Neuronal stem cell (in vitro differentiated cells): ENCODE results near the gene LPAR3.

ENCODE experiments used
- DNase-seq: peaks from one replicate; pipeline ENCODE4 v3.0.0-alpha.2; 2013; ENCODE audit warnings: low spot score
- H2AFZ ChIP-seq: one replicate; pipeline ENCODE4 v1.6.1; 2013; ENCODE audit warnings: mild to moderate bottlenecking, low read length, inconsistent platforms
- H2AK5ac ChIP-seq: 2 replicates; pipeline ENCODE4 v1.6.1; 2013; ENCODE audit warnings: low read depth, mild to moderate bottlenecking, inconsistent platforms, low read length, moderate library complexity, mixed read lengths
- H2BK120ac ChIP-seq: 2 replicates; pipeline ENCODE4 v1.6.1; 2013; ENCODE audit warnings: low read depth, mild to moderate bottlenecking, inconsistent platforms, low read length, moderate library complexity, mixed read lengths
- H2BK12ac ChIP-seq: one replicate; pipeline ENCODE4 v1.6.1; 2013; ENCODE audit warnings: low read length, inconsistent platforms
- H2BK15ac ChIP-seq: 2 replicates; pipeline ENCODE4 v1.6.1; 2013; ENCODE audit warnings: mild to moderate bottlenecking, low read length, inconsistent platforms, mixed read lengths
- H2BK5ac ChIP-seq: one replicate; pipeline ENCODE4 v1.6.1; 2013; ENCODE audit warnings: inconsistent platforms, mild to moderate bottlenecking, low read length, moderate library complexity
- H3K14ac ChIP-seq: one replicate; pipeline ENCODE4 v1.6.1; 2013; ENCODE audit warnings: low read length, inconsistent platforms
- H3K18ac ChIP-seq: 2 replicates; pipeline ENCODE4 v1.6.1; 2013; ENCODE audit warnings: low read length, inconsistent platforms
- H3K23ac ChIP-seq: 2 replicates; pipeline ENCODE4 v1.6.1; 2013; ENCODE audit warnings: low read depth, mild to moderate bottlenecking, mixed read lengths, low read length, inconsistent platforms; ENCODE audit not compliant: poor library complexity
- H3K27ac ChIP-seq: replicated peaks from 3 replicates; pipeline ENCODE4 v1.5.1; 2013; ENCODE audit warnings: low read length, inconsistent platforms
- H3K27me3 ChIP-seq, 3 experiments: 2 replicates each; pipeline ENCODE4 v1.6.1; 2013; ENCODE audit warnings: low read length in 3 of 3, mild to moderate bottlenecking in 2 of 3, inconsistent platforms in 1 of 3, low read depth in 1 of 3, mixed read lengths in 1 of 3, moderate library complexity in 1 of 3; ENCODE audit not compliant: control insufficient read depth in 3 of 3, insufficient read depth in 3 of 3
- H3K36me3 ChIP-seq, 2 donors: replicated peaks in 1 of 2; 2 replicates each; pipeline ENCODE4 v1.6.1; 2013; ENCODE audit warnings: low read length in 2 of 2; ENCODE audit not compliant: control insufficient read depth in 2 of 2, insufficient read depth in 2 of 2
- H3K4ac ChIP-seq: 2 replicates; pipeline ENCODE4 v1.6.1; 2013; ENCODE audit warnings: inconsistent platforms, mild to moderate bottlenecking, low read length, moderate library complexity
- H3K4me1 ChIP-seq, 2 donors: 1 replicate in 1 of 2; 2 replicates in 1 of 2; pipeline ENCODE4 v1.6.1; 2013; ENCODE audit warnings: low read length in 2 of 2, low read depth in 1 of 2; ENCODE audit not compliant: control insufficient read depth in 2 of 2, insufficient read depth in 1 of 2
- H3K4me2 ChIP-seq: one replicate; pipeline ENCODE4 v1.6.1; 2013; ENCODE audit warnings: mild to moderate bottlenecking, low read length, inconsistent platforms; ENCODE audit not compliant: insufficient read depth, poor library complexity, severe bottlenecking
- H3K4me3 ChIP-seq, 2 donors: 2 replicates each; pipeline ENCODE4 v1.5.1; 2013; ENCODE audit warnings: low read length in 2 of 2, mild to moderate bottlenecking in 2 of 2, inconsistent platforms in 1 of 2, moderate library complexity in 1 of 2
- H3K79me1 ChIP-seq: one replicate; pipeline ENCODE4 v1.6.1; 2013; ENCODE audit warnings: low read depth, mild to moderate bottlenecking, inconsistent platforms, low read length, moderate library complexity
- H3K9ac ChIP-seq: one replicate; pipeline ENCODE4 v1.6.1; 2013; ENCODE audit warnings: mild to moderate bottlenecking, low read depth, low read length, inconsistent platforms; ENCODE audit not compliant: poor library complexity
- H3K9me3 ChIP-seq, 2 donors: replicated peaks in 1 of 2; 2 replicates each; pipeline versions ENCODE3 to v1.6.1; 2013; ENCODE audit warnings: low read length in 2 of 2, mild to moderate bottlenecking in 2 of 2, inconsistent platforms in 1 of 2, low read depth in 1 of 2, mixed read lengths in 1 of 2, moderate library complexity in 1 of 2; ENCODE audit not compliant: control insufficient read depth in 2 of 2, insufficient read depth in 1 of 2
- H4K8ac ChIP-seq: one replicate; pipeline ENCODE4 v1.6.1; 2013; ENCODE audit warnings: low read depth, mild to moderate bottlenecking, inconsistent platforms, low read length, moderate library complexity
- H4K91ac ChIP-seq: one replicate; pipeline ENCODE4 v1.6.1; 2013; ENCODE audit warnings: low read length, low read depth, mild to moderate bottlenecking, inconsistent platforms; ENCODE audit not compliant: poor library complexity
- WGBS, 2 donors: extraction: QIAGEN DNeasy Blood & Tissue Kit; methylation state at CpG; one replicate each; pipeline ENCODE4 v1.1.7; 2013; ENCODE audit warnings: missing lambda C conversion rate in 2 of 2, mixed read lengths in 1 of 2; ENCODE audit not compliant: insufficient read length in 2 of 2, insufficient replicate concordance in 1 of 2; ENCODE audit errors: extremely low coverage in 2 of 2; 5-methylcytosine and 5-hydroxymethylcytosine counted together

Gene LPAR3

GRCh38 chr1:84884671-84885389 lies 8.2 kb downstream of the LPAR3 start:
- no peak overlapping the region for H3K4me3 ChIP-seq
- no peak overlapping the region for H3K4ac ChIP-seq
- H3K18ac ChIP-seq: no peak overlapping the region
- no peak overlapping the region for H4K8ac ChIP-seq
- no peak overlapping the region for H2BK5ac ChIP-seq
- no peak overlapping the region for H3K23ac ChIP-seq
- H3K4me1 ChIP-seq: no peaks in the 10 kb centered on the region
- no peak overlapping the region for H2BK12ac ChIP-seq
- no peak overlapping the region for H3K27ac ChIP-seq
- peaks cover 0 to 7% (median 0%) of the 10 kb centered on the region in 3 experiments for H3K27me3 ChIP-seq
- no peak overlapping the region for H4K91ac ChIP-seq
- peaks cover 0 to 2% of the 10 kb centered on the region in 2 donors for H3K9me3 ChIP-seq
- H3K4me2 ChIP-seq: no peak overlapping the region
- no peak overlapping the region for H2BK120ac ChIP-seq
- no peaks in the 10 kb centered on the region for H3K36me3 ChIP-seq
- no peak overlapping the region for H3K9ac ChIP-seq
- H2AK5ac ChIP-seq: no peak overlapping the region
- H3K14ac ChIP-seq: no peak overlapping the region
- no peak overlapping the region for H2AFZ ChIP-seq
- no peak overlapping the region for H2BK15ac ChIP-seq
- DNase-seq: no peak
- no CpG with 5 or more reads among the region's 7 CpGs for WGBS, 2 donors
- H3K79me1 ChIP-seq: no peaks in the 10 kb centered on the region

GRCh38 chr1:84883286-84883685 lies 9.7 kb downstream of the LPAR3 start:
- Histone ChIP-seq H2AFZ (no peak overlapping the region), H3K23ac (no peak overlapping the region), H3K4ac (no peak overlapping the region), H2BK5ac (no peak overlapping the region), H2BK15ac (no peak overlapping the region), H3K4me1 (no peaks in the 10 kb centered on the region), H3K27ac (no peak overlapping the region), H4K91ac (no peak overlapping the region), H4K8ac (no peak overlapping the region), H3K79me1 (no peaks in the 10 kb centered on the region), H2BK12ac (no peak overlapping the region), H3K4me3 (no peak overlapping the region), H2AK5ac (no peak overlapping the region), H3K36me3 (no peaks in the 10 kb centered on the region), H3K14ac (no peak overlapping the region), H3K9me3 (peaks cover 0 to 2% of the 10 kb centered on the region in 2 donors), H3K27me3 (no peaks in the 10 kb centered on the region), H3K9ac (no peak overlapping the region), H2BK120ac (no peak overlapping the region), H3K18ac (no peak overlapping the region), H3K4me2 (no peak overlapping the region)
- no peak for DNase-seq

GRCh38 chr1:84877592-84877991 lies 15.4 kb downstream of the LPAR3 start:
- H3K4me1 ChIP-seq: no peaks in the 10 kb centered on the region
- no peak overlapping the region for H3K4ac ChIP-seq
- no peak overlapping the region for H3K23ac ChIP-seq
- DNase-seq: no peak
- no peak overlapping the region for H2BK15ac ChIP-seq
- H3K9ac ChIP-seq: no peak overlapping the region
- no CpG with 5 or more reads among the region's 4 CpGs for WGBS, 2 donors
- no peak overlapping the region for H4K8ac ChIP-seq
- no peak overlapping the region for H2BK12ac ChIP-seq
- H3K27me3 ChIP-seq: no peaks in the 10 kb centered on the region
- H3K4me2 ChIP-seq: no peak overlapping the region
- no peak overlapping the region for H2BK120ac ChIP-seq
- H3K18ac ChIP-seq: no peak overlapping the region
- no peak overlapping the region for H2BK5ac ChIP-seq
- no peak overlapping the region for H3K14ac ChIP-seq
- H2AFZ ChIP-seq: no peak overlapping the region
- no peaks in the 10 kb centered on the region for H3K36me3 ChIP-seq
- H3K79me1 ChIP-seq: no peaks in the 10 kb centered on the region
- H2AK5ac ChIP-seq: no peak overlapping the region
- H3K27ac ChIP-seq: no peak overlapping the region
- H4K91ac ChIP-seq: no peak overlapping the region
- no peak overlapping the region for H3K4me3 ChIP-seq
- H3K9me3 ChIP-seq: peaks cover 0 to 2% of the 10 kb centered on the region in 2 donors

- Histone ChIP-seq H3K14ac (no peak overlapping the region), H3K4me1 (no peaks in the 10 kb centered on the region), H2BK5ac (no peak overlapping the region), H2BK120ac (no peak overlapping the region), H2AFZ (no peak overlapping the region), H3K9me3 (no peaks in the 10 kb centered on the region), H3K4me3 (no peak overlapping the region), H3K27ac (no peak overlapping the region), H3K79me1 (no peaks in the 10 kb centered on the region), H3K9ac (no peak overlapping the region), H3K36me3 (no peaks in the 10 kb centered on the region), H3K23ac (no peak overlapping the region), H2BK15ac (no peak overlapping the region), H4K91ac (no peak overlapping the region), H2AK5ac (no peak overlapping the region), H3K18ac (no peak overlapping the region), H3K4me2 (no peak overlapping the region), H3K4ac (no peak overlapping the region), H2BK12ac (no peak overlapping the region), H4K8ac (no peak overlapping the region), H3K27me3 (no peaks in the 10 kb centered on the region)
- no peak for DNase-seq
- WGBS, 2 donors: no CpG with 5 or more reads among the region's 5 CpGs
Measured at GRCh38 chr1:84876353-84876752, 16.7 kb downstream of the LPAR3 start.
